ENCODE measurements around the gene SPATA21. TPM values are rescaled to one million over a fixed set of nuclear protein-coding genes. Genes with fewer than 3 reads are reported as not detected.

SPATA21 gene
- total and polyA plus RNA-seq, 10 of the 15 experiments (the other 5 are each of a cell fraction or from before 2014, with no cell fraction given), result 0.05 to 1.1 (median 0.24) TPM; not detected in 1

DNA sequence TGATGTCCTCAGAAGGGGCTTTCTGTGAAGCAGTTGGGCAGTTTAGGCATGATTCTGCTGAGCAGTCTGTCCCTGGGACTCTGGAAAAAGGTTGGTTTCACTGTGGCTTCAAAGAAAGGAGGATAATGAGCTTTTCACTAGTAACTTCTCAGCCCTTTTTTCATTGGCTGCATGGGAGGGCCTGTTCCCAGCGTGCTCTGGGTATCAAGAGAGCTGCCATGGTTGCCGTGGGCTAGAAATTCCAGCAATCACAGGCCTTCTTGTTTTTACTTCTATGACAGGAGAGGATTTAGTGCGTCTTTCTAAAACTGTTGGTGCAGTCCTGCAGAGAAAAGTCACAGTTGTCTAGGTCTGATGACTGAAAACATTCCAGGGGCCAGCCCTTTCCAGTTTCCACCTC lies 63.0 kb downstream of the SPATA21 start:
- no peak for TF ChIP-seq SIN3A (IDR thresholded peaks at IDR 0.05; ENCODE audit: low read depth, low read length)
- TF ChIP-seq POLR2AphosphoS5 (IDR thresholded peaks at IDR 0.05; ENCODE audit: low read length), result peak; percentile 39; the same call in 1 of the 2 replicates
- ATAC-seq (no peak), DNase-seq (ENCODE audit: low read depth, low spot score) (no peak), FAIRE-seq (no peak)
- RAD21 ChIA-PET (ENCODE audit: unreplicated experiment), result interaction anchor here (3.4 kb wide), 1 partner anchor 13 kb away, joined by 17 read pairs; no protein-coding TSS in a partner anchor
- SMC1A ChIA-PET (ENCODE audit: uncharacterized antibody, unreplicated experiment), result interaction anchor here (1.0 to 1.3 kb wide), 3 partner anchors 14 to 57 kb away, joined by 3 to 4 read pairs (median 3); no protein-coding TSS in a partner anchor
- WGBS (ENCODE audit: insufficient coverage, insufficient replicate concordance, low lambda C conversion rate, missing lambda C conversion rate), result 62% methylated on average over 3 of the region's 3 CpGs
- Histone ChIP-seq H3K4me1 (ENCODE audit: control insufficient read depth, insufficient read depth, low read length) (peaks cover 9% of the 10 kb centered on the region), H2AFZ (ENCODE audit: control insufficient read depth, low read depth, low read length) (no peak overlapping the region), H3K4me2 (ENCODE audit: control insufficient read depth, insufficient read depth) (no peak overlapping the region), H3K9me3 (replicated peaks; ENCODE audit: control insufficient read depth, insufficient read depth, low read length) (no peaks in the 10 kb centered on the region), H3K36me3 (ENCODE audit: control insufficient read depth in 2 of 2, insufficient read depth in 2 of 2, low read length in 1 of 2) (peaks cover 4 to 5% of the 10 kb centered on the region in 2 experiments; a peak in 3 of 4 replicates), H3K27ac (ENCODE audit: control insufficient read depth, insufficient read depth) (no peak overlapping the region), H3K4me3 (no peak overlapping the region; the same call in 1 of the 2 replicates), H4K20me1 (ENCODE audit: control insufficient read depth, insufficient read depth) (peaks cover 20% of the 10 kb centered on the region), H3K9ac (ENCODE audit: control insufficient read depth, insufficient read depth, low read length) (no peak overlapping the region), H3K27me3 (replicated peaks in 1 of 2; ENCODE audit: control insufficient read depth in 2 of 2, insufficient read depth in 2 of 2, low read length in 1 of 2) (no peaks in the 10 kb centered on the region), H3K79me2 (ENCODE audit: control insufficient read depth, insufficient read depth, low read length) (peaks cover 92% of the 10 kb centered on the region)
- intact Hi-C loops (cut with micrococcal nuclease; ENCODE audit: unreplicated experiment), result no loop called here
- CTCF ChIA-PET, result interaction anchor here (1.9 kb wide), 1 partner anchor 12 kb away, joined by 6 read pairs; no protein-coding TSS in a partner anchor
- in situ Hi-C loops (cut with MboI), result no loop called here
- TSS peak; percentile 4 for BruUV-seq (replicated peaks)
- POLR2A ChIA-PET, result interaction anchor here (0.9 to 2.6 kb wide), 2 partner anchors 13 to 79 kb away, joined by 3 to 10 read pairs; no protein-coding TSS in a partner anchor

- peaks cover 94% of the 10 kb centered on the region for H3K79me2 ChIP-seq (ENCODE audit: control insufficient read depth, insufficient read depth, low read length)
- CTCF ChIA-PET, result interaction anchor here (1.4 to 5.7 kb wide), 3 partner anchors 14 to 67 kb away, joined by 3 to 30 read pairs (median 4); partner anchors contain the start of genes FBXO42 and NECAP2
- FAIRE-seq (no peak), ATAC-seq (no peak), DNase-seq (ENCODE audit: low read depth, low spot score) (no peak)
- BruUV-seq (replicated peaks), result no TSS peak
- H2AFZ ChIP-seq (ENCODE audit: control insufficient read depth, low read depth, low read length), result no peak overlapping the region
- H3K27me3 ChIP-seq (replicated peaks in 1 of 2; ENCODE audit: control insufficient read depth in 2 of 2, insufficient read depth in 2 of 2, low read length in 1 of 2), result no peaks in the 10 kb centered on the region
- no peak overlapping the region for H3K4me3 ChIP-seq
- no peak for TF ChIP-seq ZNF217 (IDR thresholded peaks at IDR 0.05)
- TF ChIP-seq ESRRA (IDR thresholded peaks at IDR 0.05; ENCODE audit: low read length), result no peak
- no peak for TF ChIP-seq KLF5 (IDR thresholded peaks at IDR 0.05; ENCODE audit: partially characterized antibody)
- no peak for TF ChIP-seq EED (IDR thresholded peaks at IDR 0.05; ENCODE audit: low read depth)
- TF ChIP-seq FOS (IDR thresholded peaks at IDR 0.05; ENCODE audit: borderline replicate concordance, extremely low read depth, insufficient read length), result no peak
- TF ChIP-seq, protein P1, sequence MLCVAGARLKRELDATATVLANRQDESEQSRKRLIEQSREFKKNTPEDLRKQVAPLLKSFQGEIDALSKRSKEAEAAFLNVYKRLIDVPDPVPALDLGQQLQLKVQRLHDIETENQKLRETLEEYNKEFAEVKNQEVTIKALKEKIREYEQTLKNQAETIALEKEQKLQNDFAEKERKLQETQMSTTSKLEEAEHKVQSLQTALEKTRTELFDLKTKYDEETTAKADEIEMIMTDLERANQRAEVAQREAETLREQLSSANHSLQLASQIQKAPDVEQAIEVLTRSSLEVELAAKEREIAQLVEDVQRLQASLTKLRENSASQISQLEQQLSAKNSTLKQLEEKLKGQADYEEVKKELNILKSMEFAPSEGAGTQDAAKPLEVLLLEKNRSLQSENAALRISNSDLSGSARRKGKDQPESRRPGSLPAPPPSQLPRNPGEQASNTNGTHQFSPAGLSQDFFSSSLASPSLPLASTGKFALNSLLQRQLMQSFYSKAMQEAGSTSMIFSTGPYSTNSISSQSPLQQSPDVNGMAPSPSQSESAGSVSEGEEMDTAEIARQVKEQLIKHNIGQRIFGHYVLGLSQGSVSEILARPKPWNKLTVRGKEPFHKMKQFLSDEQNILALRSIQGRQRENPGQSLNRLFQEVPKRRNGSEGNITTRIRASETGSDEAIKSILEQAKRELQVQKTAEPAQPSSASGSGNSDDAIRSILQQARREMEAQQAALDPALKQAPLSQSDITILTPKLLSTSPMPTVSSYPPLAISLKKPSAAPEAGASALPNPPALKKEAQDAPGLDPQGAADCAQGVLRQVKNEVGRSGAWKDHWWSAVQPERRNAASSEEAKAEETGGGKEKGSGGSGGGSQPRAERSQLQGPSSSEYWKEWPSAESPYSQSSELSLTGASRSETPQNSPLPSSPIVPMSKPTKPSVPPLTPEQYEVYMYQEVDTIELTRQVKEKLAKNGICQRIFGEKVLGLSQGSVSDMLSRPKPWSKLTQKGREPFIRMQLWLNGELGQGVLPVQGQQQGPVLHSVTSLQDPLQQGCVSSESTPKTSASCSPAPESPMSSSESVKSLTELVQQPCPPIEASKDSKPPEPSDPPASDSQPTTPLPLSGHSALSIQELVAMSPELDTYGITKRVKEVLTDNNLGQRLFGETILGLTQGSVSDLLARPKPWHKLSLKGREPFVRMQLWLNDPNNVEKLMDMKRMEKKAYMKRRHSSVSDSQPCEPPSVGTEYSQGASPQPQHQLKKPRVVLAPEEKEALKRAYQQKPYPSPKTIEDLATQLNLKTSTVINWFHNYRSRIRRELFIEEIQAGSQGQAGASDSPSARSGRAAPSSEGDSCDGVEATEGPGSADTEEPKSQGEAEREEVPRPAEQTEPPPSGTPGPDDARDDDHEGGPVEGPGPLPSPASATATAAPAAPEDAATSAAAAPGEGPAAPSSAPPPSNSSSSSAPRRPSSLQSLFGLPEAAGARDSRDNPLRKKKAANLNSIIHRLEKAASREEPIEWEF (IDR thresholded peaks at IDR 0.05; ENCODE audit: insufficient replicate concordance, low read depth, low read length), result no peak
- TF ChIP-seq TARDBP (IDR thresholded peaks at IDR 0.05; ENCODE audit: borderline replicate concordance), result no peak
- no peak for TF ChIP-seq RAD51 (IDR thresholded peaks at IDR 0.05)
- RAD21 ChIA-PET (ENCODE audit: unreplicated experiment), result interaction anchor here (3.4 kb wide), 1 partner anchor 14 kb away, joined by 17 read pairs; no protein-coding TSS in a partner anchor
- no peak overlapping the region for H3K27ac ChIP-seq (ENCODE audit: control insufficient read depth, insufficient read depth)
- no peaks in the 10 kb centered on the region for H3K9me3 ChIP-seq (replicated peaks; ENCODE audit: control insufficient read depth, insufficient read depth, low read length)
- intact Hi-C loops (cut with micrococcal nuclease; ENCODE audit: unreplicated experiment), result no loop called here
- peak overlapping the region; percentile 38; the same call in 1 of the 2 replicates for H3K4me2 ChIP-seq (ENCODE audit: control insufficient read depth, insufficient read depth)
- SMC1A ChIA-PET (ENCODE audit: uncharacterized antibody, unreplicated experiment), result interaction anchor here (0.6 to 5.8 kb wide), 5 partner anchors 8 to 90 kb away, joined by 3 to 37 read pairs (median 7); no protein-coding TSS in a partner anchor
- H3K36me3 ChIP-seq (ENCODE audit: control insufficient read depth in 2 of 2, insufficient read depth in 2 of 2, low read length in 1 of 2), result peaks cover 4 to 5% of the 10 kb centered on the region in 2 experiments; a peak in 2 of 4 replicates
- in situ Hi-C loops (cut with MboI), result no loop called here
- POLR2A ChIA-PET, result interaction anchor here (1.0 to 1.4 kb wide), 2 partner anchors 14 to 15 kb away, joined by 3 to 5 read pairs; no protein-coding TSS in a partner anchor
- peaks cover 20% of the 10 kb centered on the region for H4K20me1 ChIP-seq (ENCODE audit: control insufficient read depth, insufficient read depth)
- 96% methylated on average over 3 of the region's 3 CpGs for WGBS (ENCODE audit: insufficient coverage, insufficient replicate concordance, low lambda C conversion rate, missing lambda C conversion rate)
- peaks cover 9% of the 10 kb centered on the region for H3K4me1 ChIP-seq (ENCODE audit: control insufficient read depth, insufficient read depth, low read length)
- H3K9ac ChIP-seq (ENCODE audit: control insufficient read depth, insufficient read depth, low read length), result no peak overlapping the region
Measured at GRCh38 chr1:16372535-16373285, 64.5 kb downstream of the SPATA21 start.

Data from GM12878 (cell line).